Spleen (tissue), 11 donors: Measurements from ENCODE around the gene MMD. TPM values are rescaled to one million over a fixed set of nuclear protein-coding genes. Genes with fewer than 3 reads are reported as not detected.
"Not testable (repeated sequence)": the region's sequence is repeated elsewhere in the genome, so short reads cannot be mapped to it uniquely, and the experiment has no call there.

ENCODE experiments used
- DNase-seq: peaks from one replicate; pipeline ENCODE4 v3.0.0-alpha.2; 2020
- H3K27ac ChIP-seq, 8 donors: fragments of 200-600 bp; sonication (generic) in 7 of 8; 1 replicate in 4 of 8; 2 replicates in 4 of 8; pipeline versions ENCODE4 v1.5.0 to v1.8.0; 2016 to 2021; ENCODE audit warnings: inconsistent platforms in 4 of 8, mild to moderate bottlenecking in 4 of 8, moderate library complexity in 1 of 8
- H3K27me3 ChIP-seq, 7 donors: fragments of 200-600 bp; sonication (generic) in 6 of 7; replicated peaks in 1 of 7; 1 replicate in 4 of 7; 2 replicates in 3 of 7; pipeline versions ENCODE4 v1.5.0 to v1.8.0; 2016 to 2021; ENCODE audit warnings: inconsistent platforms in 3 of 7, mild to moderate bottlenecking in 1 of 7
- H3K36me3 ChIP-seq, 6 donors: fragments of 200-600 bp; sonication (generic) in 5 of 6; 1 replicate in 4 of 6; 2 replicates in 2 of 6; pipeline versions ENCODE4 v1.5.0 to v1.8.0; 2016 to 2021; ENCODE audit warnings: inconsistent platforms in 2 of 6
- H3K4me1 ChIP-seq, 6 donors: fragments of 200-600 bp; sonication (generic) in 5 of 6; 1 replicate in 3 of 6; 2 replicates in 3 of 6; pipeline versions ENCODE4 v1.5.0 to v1.8.0; 2016 to 2021; ENCODE audit warnings: inconsistent platforms in 3 of 6
- H3K4me3 ChIP-seq, 8 donors: fragments of 200-600 bp; sonication (generic) in 7 of 8; 1 replicate in 4 of 8; 2 replicates in 4 of 8; pipeline versions ENCODE4 v1.5.0 to v1.8.0; 2016 to 2021; ENCODE audit warnings: inconsistent platforms in 4 of 8, mild to moderate bottlenecking in 4 of 8, moderate library complexity in 2 of 8
- H3K9me3 ChIP-seq, 8 donors: fragments of 200-600 bp; sonication (generic) in 7 of 8; 1 replicate in 4 of 8; 2 replicates in 4 of 8; pipeline versions ENCODE4 v1.5.0 to v1.8.0; 2016 to 2021; ENCODE audit warnings: inconsistent platforms in 4 of 8
- CTCF ChIP-seq, 11 experiments: fragments of 200-600 bp in 7 of 11; fragments of 450-650 bp in 4 of 11; sonication (generic) in 4 of 11; IDR thresholded peaks in 8 of 11; conservative IDR thresholded peaks in 3 of 11; 1 replicate in 7 of 11; 2 replicates in 4 of 11; pipeline versions ENCODE4 v1.4.0 to v1.8.0; 2016 to 2021; ENCODE audit warnings: antibody characterized with exemption in 11 of 11, inconsistent platforms in 4 of 11, mild to moderate bottlenecking in 1 of 11
- POLR2A ChIP-seq, 3 donors: fragments of 450-650 bp; IDR thresholded peaks; one replicate each; pipeline ENCODE4 v1.5.1; 2017; ENCODE audit warnings: antibody characterized with exemption in 3 of 3, mild to moderate bottlenecking in 1 of 3
- POLR2AphosphoS5 ChIP-seq, 3 donors: sonication (generic); formaldehyde crosslinking; IDR thresholded peaks; one replicate each; pipeline ENCODE4 v1.5.1; 2017; ENCODE audit warnings: antibody characterized with exemption in 3 of 3
- WGBS, 5 donors: extraction: QIAGEN DNeasy Blood & Tissue Kit in 3 of 5; methylation state at CpG; one replicate each; pipeline versions ENCODE4 v1.1.5 to v1.1.7; 2013 to 2018; 5-methylcytosine and 5-hydroxymethylcytosine counted together
- intact Hi-C: fragments of 100-400 bp; cut with DNase I; formaldehyde crosslinking; loops from one replicate; pipeline ENCODE4 v1.15.0; 2023; ENCODE audit warnings: low total_unique reads
- polyA plus RNA-seq, 3 donors: library from polyadenylated mRNA; stranded (reverse); fragments of 200-250 nt; gene quantifications; one replicate each; pipeline ENCODE4 v1.2.1, GENCODE V29; 2013
- total RNA-seq, 7 donors: library from RNA; depleted of rRNA in 3 of 7; stranded (reverse); fragments of >200 nt in 3 of 7; fragmentation: NEBNext Ultra II Directional in 4 of 7; extraction: Animal tissue kit (Norgen Biotek cat#: 25700) in 4 of 7; gene quantifications; one replicate each; pipeline versions ENCODE4 v1.1.0 to v1.2.1, GENCODE V29; 2016 to 2021
- donor health status: healthy with polysubstance abuse.
- donor health status: DM: no; HTN: no; CAD: no; lungs with moderate emphysema.
- donor health status: DM: no; HTN: no; CAD: no.
- donor health status: Bipolar disorder and iron deficiency.
- donor health status: healthy.
- donor health status: DM: no; HTN: no; CAD: no.
- donor health status: DM: yes; HTN: yes; CAD: no.

Gene MMD
- total and polyA plus RNA-seq, 10 donors, result 18.6 to 47.9 (median 37.4) TPM

- WGBS, 5 donors, result 81 to 94% (median 82%) methylated on average over 3 of the region's 3 CpGs
- TF ChIP-seq POLR2A (IDR thresholded peaks at IDR 0.05) (no peak), POLR2AphosphoS5 (IDR thresholded peaks at IDR 0.05) (no peak), CTCF (IDR thresholded peaks at IDR 0.05 in 8 of 11, conservative IDR thresholded peaks at IDR 0.05 in 3 of 11) (no peak)
- DNase-seq, result no peak
- Histone ChIP-seq H3K4me1 (peaks cover 9 to 43% (median 30%) of the 10 kb centered on the region in 6 donors), H3K4me3 (no peak overlapping the region), H3K36me3 (no peaks in the 10 kb centered on the region), H3K27me3 (peaks cover 0 to 18% (median 0%) of the 10 kb centered on the region in 7 donors), H3K27ac (no peak overlapping the region), H3K9me3 (no peaks in the 10 kb centered on the region)
- intact Hi-C loops, result no loop called here
Observed at GRCh38 chr17:55423535-55423934, 1.9 kb upstream of the MMD start.

- H3K9me3 ChIP-seq, DNase-seq, intact Hi-C loops, H3K4me3 ChIP-seq, H3K27ac ChIP-seq, H3K36me3 ChIP-seq: not testable (repeated sequence)
- peaks cover 9 to 49% (median 32%) of the 10 kb centered on the region in 6 donors for H3K4me1 ChIP-seq
- 79 to 92% (median 85%) methylated on average over 6 of the region's 6 CpGs for WGBS, 5 donors
- H3K27me3 ChIP-seq, result peaks cover 0 to 18% (median 0%) of the 10 kb centered on the region in 7 donors
Observed at GRCh38 chr17:55422828-55423164, 1.2 kb upstream of the MMD start.

- WGBS, 5 donors, result 0% methylated on average over 9 to 21 of the region's 21 CpGs
- peak overlapping the region; percentile 77 to 91 (median 86) for H3K27ac ChIP-seq
Observed at GRCh38 chr17:55420776-55421178, 858 bp downstream of the MMD start.

GRCh38 chr17:55420067-55420775 is 1.4 kb downstream of the MMD start:
- peak overlapping the region; percentile 77 to 91 (median 86) for H3K27ac ChIP-seq

More at GRCh38 chr17:55420776-55421178, 858 bp downstream of the MMD start:
- Histone ChIP-seq H3K9me3 (no peaks in the 10 kb centered on the region), H3K27me3 (peaks cover 0 to 18% (median 0%) of the 10 kb centered on the region in 7 donors), H3K4me3 (peak overlapping the region; percentile 70 to 85 (median 83)), H3K4me1 (peaks cover 9 to 68% (median 39%) of the 10 kb centered on the region in 6 donors), H3K36me3 (no peaks in the 10 kb centered on the region)
- peak; percentile 91 for DNase-seq
- TF ChIP-seq POLR2AphosphoS5 (IDR thresholded peaks at IDR 0.05) (peak in 2 of 3 donors; percentile 44 to 58), POLR2A (IDR thresholded peaks at IDR 0.05) (no peak)
- intact Hi-C loops, result no loop called here

More at GRCh38 chr17:55420067-55420775, 1.4 kb downstream of the MMD start:
- H3K4me3 ChIP-seq, result peak overlapping the region; percentile 70 to 85 (median 83)
- intact Hi-C loops, result no loop called here
- peaks cover 9 to 65% (median 39%) of the 10 kb centered on the region in 6 donors for H3K4me1 ChIP-seq
- DNase-seq, result no peak
- TF ChIP-seq POLR2A (IDR thresholded peaks at IDR 0.05) (peak in 2 of 3 donors; percentile 51 to 67), CTCF (IDR thresholded peaks at IDR 0.05 in 8 of 11, conservative IDR thresholded peaks at IDR 0.05 in 3 of 11) (no peak), POLR2AphosphoS5 (IDR thresholded peaks at IDR 0.05) (peak in 1 of 3 donors; percentile 83)
- H3K27me3 ChIP-seq, result peaks cover 0 to 15% (median 0%) of the 10 kb centered on the region in 7 donors
- WGBS, 5 donors, result 13 to 27% (median 15%) methylated on average over 6 of the region's 6 CpGs
- H3K9me3 ChIP-seq, result no peaks in the 10 kb centered on the region
- no peaks in the 10 kb centered on the region for H3K36me3 ChIP-seq
